Sigmoid colon (tissue), 3 donors: ENCODE results near the gene AP1S3.

ENCODE experiments used
- POLR2A ChIP-seq, 2 donors: fragments of 450-650 bp; IDR thresholded peaks; one replicate each; pipeline ENCODE4 v1.6.1; 2016; ENCODE audit warnings: antibody characterized with exemption in 2 of 2, mild to moderate bottlenecking in 2 of 2, moderate library complexity in 2 of 2
- TF ChIP-seq, protein P1 (sequence below), 4 experiments: fragments of 450-650 bp in 3 of 4; fragments of 200-600 bp in 1 of 4; IDR thresholded peaks; one replicate each; pipeline ENCODE4 v1.5.1; 2016 to 2019; ENCODE audit warnings: antibody characterized with exemption in 4 of 4, mild to moderate bottlenecking in 3 of 4, moderate library complexity in 2 of 4

GRCh38 chr2:223746611-223747010, 90.8 kb downstream of the AP1S3 start:
- TF ChIP-seq, protein P1, sequence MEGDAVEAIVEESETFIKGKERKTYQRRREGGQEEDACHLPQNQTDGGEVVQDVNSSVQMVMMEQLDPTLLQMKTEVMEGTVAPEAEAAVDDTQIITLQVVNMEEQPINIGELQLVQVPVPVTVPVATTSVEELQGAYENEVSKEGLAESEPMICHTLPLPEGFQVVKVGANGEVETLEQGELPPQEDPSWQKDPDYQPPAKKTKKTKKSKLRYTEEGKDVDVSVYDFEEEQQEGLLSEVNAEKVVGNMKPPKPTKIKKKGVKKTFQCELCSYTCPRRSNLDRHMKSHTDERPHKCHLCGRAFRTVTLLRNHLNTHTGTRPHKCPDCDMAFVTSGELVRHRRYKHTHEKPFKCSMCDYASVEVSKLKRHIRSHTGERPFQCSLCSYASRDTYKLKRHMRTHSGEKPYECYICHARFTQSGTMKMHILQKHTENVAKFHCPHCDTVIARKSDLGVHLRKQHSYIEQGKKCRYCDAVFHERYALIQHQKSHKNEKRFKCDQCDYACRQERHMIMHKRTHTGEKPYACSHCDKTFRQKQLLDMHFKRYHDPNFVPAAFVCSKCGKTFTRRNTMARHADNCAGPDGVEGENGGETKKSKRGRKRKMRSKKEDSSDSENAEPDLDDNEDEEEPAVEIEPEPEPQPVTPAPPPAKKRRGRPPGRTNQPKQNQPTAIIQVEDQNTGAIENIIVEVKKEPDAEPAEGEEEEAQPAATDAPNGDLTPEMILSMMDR (IDR thresholded peaks at IDR 0.05): no peak
- TF ChIP-seq POLR2A (IDR thresholded peaks at IDR 0.05): no peak
